Fibroblast of the aortic adventitia (primary cell): Measurements from ENCODE around the gene DOCK1. TPM values are rescaled to one million over a fixed set of nuclear protein-coding genes. Genes with fewer than 3 reads are reported as not detected.

Source experiments
- DNase-seq: peaks from one replicate; pipeline ENCODE4 v3.0.0-alpha.2; 2010; ENCODE audit warnings: low read depth
- H3K4me3 ChIP-seq: 2 replicates; pipeline ENCODE4 v1.5.1; 2011; ENCODE audit warnings: low read depth, mild to moderate bottlenecking, control low read depth, low read length, moderate library complexity
- total RNA-seq: library from RNA; depleted of rRNA; stranded (reverse); fragments of >200 nt; gene quantifications from 2 replicates; pipeline ENCODE4 v1.2.3, GENCODE V29; 2012; ENCODE audit warnings: low replicate concordance
- TF ChIP-seq, protein P1 (sequence below): IDR thresholded peaks from 2 replicates; pipeline ENCODE4 v1.5.1; 2011; ENCODE audit warnings: mild to moderate bottlenecking, low read length, control low read depth, inconsistent platforms; ENCODE audit not compliant: insufficient read depth

Gene DOCK1
- total RNA-seq, 1 donor = 75.2 TPM

GRCh38 chr10:127018298-127018650, 113.0 kb downstream of the DOCK1 start:
- TF ChIP-seq, protein P1, sequence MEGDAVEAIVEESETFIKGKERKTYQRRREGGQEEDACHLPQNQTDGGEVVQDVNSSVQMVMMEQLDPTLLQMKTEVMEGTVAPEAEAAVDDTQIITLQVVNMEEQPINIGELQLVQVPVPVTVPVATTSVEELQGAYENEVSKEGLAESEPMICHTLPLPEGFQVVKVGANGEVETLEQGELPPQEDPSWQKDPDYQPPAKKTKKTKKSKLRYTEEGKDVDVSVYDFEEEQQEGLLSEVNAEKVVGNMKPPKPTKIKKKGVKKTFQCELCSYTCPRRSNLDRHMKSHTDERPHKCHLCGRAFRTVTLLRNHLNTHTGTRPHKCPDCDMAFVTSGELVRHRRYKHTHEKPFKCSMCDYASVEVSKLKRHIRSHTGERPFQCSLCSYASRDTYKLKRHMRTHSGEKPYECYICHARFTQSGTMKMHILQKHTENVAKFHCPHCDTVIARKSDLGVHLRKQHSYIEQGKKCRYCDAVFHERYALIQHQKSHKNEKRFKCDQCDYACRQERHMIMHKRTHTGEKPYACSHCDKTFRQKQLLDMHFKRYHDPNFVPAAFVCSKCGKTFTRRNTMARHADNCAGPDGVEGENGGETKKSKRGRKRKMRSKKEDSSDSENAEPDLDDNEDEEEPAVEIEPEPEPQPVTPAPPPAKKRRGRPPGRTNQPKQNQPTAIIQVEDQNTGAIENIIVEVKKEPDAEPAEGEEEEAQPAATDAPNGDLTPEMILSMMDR = no peak
- no peak for DNase-seq
- H3K4me3 ChIP-seq = no peak overlapping the region

DNA sequence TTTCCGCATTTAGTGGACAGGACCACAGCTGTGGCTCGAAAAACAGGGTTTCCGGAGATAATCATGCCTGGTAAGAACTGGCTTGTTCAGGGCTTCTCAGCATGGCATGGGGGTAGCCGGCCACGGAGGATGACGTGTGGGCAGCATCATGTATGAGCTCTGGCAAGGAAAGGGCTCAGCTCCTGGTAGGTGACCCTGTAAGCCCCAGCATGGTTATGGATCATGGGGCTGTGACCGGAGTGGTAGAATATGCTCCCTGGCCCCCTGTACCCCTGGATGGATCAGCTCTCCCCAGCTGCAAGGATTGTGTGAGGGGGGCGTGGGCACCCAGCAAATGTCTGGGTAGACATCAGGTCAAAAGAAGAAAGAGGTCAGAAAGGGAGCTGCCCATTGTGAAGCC, 113.5 kb downstream of the DOCK1 start:
- no peak for DNase-seq
- H3K4me3 ChIP-seq = no peak overlapping the region
- TF ChIP-seq, protein P1 = no peak

GRCh38 chr10:127020260-127020659, 115.0 kb downstream of the DOCK1 start:
- DNase-seq = no peak
- no peak overlapping the region for H3K4me3 ChIP-seq
- TF ChIP-seq, protein P1 = no peak

DNA sequence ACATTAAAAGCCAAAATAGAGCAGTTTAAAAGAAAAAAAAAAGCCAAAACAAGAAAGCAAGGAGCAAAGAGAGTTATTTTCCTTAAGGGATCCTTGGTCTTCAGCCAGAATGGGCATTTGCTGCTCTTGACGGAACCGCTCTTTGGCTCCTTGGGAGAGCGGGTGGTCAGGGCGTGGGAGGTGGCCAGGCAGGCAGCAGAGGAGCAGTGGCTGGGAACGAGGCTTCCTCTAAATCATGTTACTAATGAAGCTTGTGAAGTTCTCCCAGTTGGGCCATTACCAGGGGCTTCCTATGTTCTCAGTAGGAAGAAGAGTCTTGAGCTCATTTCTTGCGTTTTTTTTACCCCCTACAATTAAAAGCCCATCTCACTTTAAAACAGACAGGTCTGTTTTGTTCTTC, 116.6 kb downstream of the DOCK1 start:
- no peak overlapping the region for H3K4me3 ChIP-seq
- TF ChIP-seq, protein P1 = no peak
- no peak for DNase-seq

DNA sequence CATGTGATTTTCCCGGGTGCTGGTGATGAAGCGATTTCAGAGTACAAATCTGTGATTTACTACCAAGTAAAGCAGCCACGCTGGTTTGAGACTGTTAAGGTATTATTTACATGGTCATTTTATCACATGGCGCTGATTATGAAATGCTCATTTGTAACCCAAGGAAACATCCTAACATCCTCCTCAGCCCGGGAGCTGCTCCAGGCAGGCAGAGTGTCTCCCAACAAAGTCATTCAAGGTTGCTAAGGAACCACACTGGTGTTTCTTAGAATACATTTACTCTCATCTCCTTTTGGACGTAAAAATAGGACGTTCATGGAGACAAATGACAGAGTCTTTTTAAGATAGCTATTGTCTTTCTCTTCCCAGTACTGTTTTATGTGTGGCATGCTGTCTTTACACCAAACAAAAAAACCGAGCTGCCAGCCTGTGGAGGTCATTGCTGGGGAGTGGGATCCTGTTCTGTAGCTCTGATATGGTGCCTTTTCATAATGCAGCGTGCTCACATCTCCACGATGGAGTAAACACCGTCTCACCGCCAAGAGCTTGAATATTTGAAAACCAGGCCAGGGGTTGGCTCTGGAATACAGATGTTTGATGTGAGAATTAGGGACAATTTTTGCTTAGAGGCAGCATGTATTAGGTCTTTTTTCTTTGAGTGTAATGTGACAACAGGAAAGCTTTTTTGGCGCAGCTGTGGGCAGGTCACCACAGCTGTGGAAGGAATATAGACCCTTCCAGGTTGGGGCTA, 119.6 kb downstream of the DOCK1 start:
- no peak overlapping the region for H3K4me3 ChIP-seq
- peak; percentile 35 for DNase-seq
- TF ChIP-seq, protein P1 = no peak

GRCh38 chr10:127027786-127028185, 122.6 kb downstream of the DOCK1 start:
- H3K4me3 ChIP-seq = no peak overlapping the region
- DNase-seq = no peak
- TF ChIP-seq, protein P1 = no peak

DNA sequence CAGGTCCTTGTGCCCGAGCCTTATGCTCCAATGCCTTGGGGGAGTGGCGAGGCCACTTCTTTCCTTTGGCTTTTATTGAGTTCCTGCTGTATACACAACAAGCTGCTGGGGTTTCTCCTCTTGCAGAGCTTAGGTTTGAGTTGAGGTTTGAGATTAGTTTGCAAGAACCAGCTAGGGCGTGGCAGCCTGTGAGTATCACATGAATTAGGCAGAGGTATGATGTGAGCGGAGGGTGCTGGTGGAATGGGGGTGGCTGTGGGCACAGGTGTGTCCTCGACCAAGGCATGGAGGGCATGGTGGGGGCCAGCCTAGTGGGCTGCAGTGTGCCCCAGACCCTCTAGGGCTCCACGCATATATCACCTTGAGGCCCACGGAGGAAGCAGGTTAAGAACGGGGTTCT, 123.3 kb downstream of the DOCK1 start:
- TF ChIP-seq, protein P1 = no peak
- DNase-seq = no peak
- H3K4me3 ChIP-seq = no peak overlapping the region
